Neural cell (in vitro differentiated cells): ENCODE results near the gene OFD1.

Experiments used
- EP300 ChIP-seq: fragments of 450-650 bp; conservative IDR thresholded peaks from 2 replicates; pipeline ENCODE4 v1.6.1; 2014; ENCODE audit warnings: antibody characterized with exemption, mild to moderate bottlenecking, moderate library complexity; ENCODE audit not compliant: poor library complexity, severe bottlenecking
- EZH2 ChIP-seq: fragments of 200-600, 300-800 bp; shearing (Covaris generic), sonication (generic); IDR thresholded peaks from 2 replicates; pipeline ENCODE4 v1.6.1; 2014; ENCODE audit warnings: antibody characterized with exemption, low read length, borderline replicate concordance, mild to moderate bottlenecking; ENCODE audit not compliant: insufficient read depth, poor library complexity, severe bottlenecking
- MXI1 ChIP-seq: fragments of 450-650 bp; conservative IDR thresholded peaks from 2 replicates; pipeline ENCODE4 v1.6.1; 2014; ENCODE audit warnings: antibody characterized with exemption, mild to moderate bottlenecking; ENCODE audit not compliant: poor library complexity, severe bottlenecking
- POLR2AphosphoS5 ChIP-seq: IDR thresholded peaks from 2 replicates; pipeline ENCODE4 v1.6.1; 2012
- SMC3 ChIP-seq: fragments of 450-650 bp; conservative IDR thresholded peaks from 2 replicates; pipeline ENCODE4 v1.6.1; 2014; ENCODE audit warnings: antibody characterized with exemption, mild to moderate bottlenecking, moderate library complexity; ENCODE audit not compliant: poor library complexity
- TAF1 ChIP-seq: IDR thresholded peaks from 2 replicates; pipeline ENCODE4 v1.6.1; 2012; ENCODE audit warnings: low read depth
- TF ChIP-seq, protein P1 (sequence below): fragments of 450-650 bp; IDR thresholded peaks from 2 replicates; pipeline ENCODE4 v1.5.1; 2014; ENCODE audit warnings: antibody characterized with exemption, mild to moderate bottlenecking, moderate library complexity; ENCODE audit not compliant: poor library complexity, severe bottlenecking
- TF ChIP-seq, protein P2 (sequence below): IDR thresholded peaks from 2 replicates; pipeline ENCODE4 v1.6.1; 2012; ENCODE audit warnings: borderline replicate concordance

DNA sequence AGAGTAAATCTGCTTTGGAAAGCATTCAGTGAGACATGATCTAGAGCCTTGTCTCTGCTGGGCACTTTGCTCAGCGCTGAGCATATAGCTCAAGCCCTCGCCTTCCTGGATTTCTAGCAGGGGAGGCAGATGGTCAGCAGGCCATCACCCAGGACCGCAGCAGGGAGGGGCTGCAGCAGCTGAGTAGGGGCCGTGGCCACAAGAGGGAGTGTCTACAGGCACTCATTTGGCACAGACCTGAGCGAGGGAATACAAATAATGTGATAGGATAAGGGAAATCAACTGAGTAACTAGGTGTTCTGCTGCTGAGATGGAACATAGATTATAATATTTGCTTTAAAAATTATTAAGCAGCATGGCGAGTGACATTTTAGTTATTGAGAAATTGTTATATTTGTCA, 30.2 kb downstream of the OFD1 start:
- TF ChIP-seq, protein P1, sequence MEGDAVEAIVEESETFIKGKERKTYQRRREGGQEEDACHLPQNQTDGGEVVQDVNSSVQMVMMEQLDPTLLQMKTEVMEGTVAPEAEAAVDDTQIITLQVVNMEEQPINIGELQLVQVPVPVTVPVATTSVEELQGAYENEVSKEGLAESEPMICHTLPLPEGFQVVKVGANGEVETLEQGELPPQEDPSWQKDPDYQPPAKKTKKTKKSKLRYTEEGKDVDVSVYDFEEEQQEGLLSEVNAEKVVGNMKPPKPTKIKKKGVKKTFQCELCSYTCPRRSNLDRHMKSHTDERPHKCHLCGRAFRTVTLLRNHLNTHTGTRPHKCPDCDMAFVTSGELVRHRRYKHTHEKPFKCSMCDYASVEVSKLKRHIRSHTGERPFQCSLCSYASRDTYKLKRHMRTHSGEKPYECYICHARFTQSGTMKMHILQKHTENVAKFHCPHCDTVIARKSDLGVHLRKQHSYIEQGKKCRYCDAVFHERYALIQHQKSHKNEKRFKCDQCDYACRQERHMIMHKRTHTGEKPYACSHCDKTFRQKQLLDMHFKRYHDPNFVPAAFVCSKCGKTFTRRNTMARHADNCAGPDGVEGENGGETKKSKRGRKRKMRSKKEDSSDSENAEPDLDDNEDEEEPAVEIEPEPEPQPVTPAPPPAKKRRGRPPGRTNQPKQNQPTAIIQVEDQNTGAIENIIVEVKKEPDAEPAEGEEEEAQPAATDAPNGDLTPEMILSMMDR = no peak
- no peak for TF ChIP-seq POLR2AphosphoS5
- TF ChIP-seq EP300 = no peak
- TF ChIP-seq, protein P2, sequence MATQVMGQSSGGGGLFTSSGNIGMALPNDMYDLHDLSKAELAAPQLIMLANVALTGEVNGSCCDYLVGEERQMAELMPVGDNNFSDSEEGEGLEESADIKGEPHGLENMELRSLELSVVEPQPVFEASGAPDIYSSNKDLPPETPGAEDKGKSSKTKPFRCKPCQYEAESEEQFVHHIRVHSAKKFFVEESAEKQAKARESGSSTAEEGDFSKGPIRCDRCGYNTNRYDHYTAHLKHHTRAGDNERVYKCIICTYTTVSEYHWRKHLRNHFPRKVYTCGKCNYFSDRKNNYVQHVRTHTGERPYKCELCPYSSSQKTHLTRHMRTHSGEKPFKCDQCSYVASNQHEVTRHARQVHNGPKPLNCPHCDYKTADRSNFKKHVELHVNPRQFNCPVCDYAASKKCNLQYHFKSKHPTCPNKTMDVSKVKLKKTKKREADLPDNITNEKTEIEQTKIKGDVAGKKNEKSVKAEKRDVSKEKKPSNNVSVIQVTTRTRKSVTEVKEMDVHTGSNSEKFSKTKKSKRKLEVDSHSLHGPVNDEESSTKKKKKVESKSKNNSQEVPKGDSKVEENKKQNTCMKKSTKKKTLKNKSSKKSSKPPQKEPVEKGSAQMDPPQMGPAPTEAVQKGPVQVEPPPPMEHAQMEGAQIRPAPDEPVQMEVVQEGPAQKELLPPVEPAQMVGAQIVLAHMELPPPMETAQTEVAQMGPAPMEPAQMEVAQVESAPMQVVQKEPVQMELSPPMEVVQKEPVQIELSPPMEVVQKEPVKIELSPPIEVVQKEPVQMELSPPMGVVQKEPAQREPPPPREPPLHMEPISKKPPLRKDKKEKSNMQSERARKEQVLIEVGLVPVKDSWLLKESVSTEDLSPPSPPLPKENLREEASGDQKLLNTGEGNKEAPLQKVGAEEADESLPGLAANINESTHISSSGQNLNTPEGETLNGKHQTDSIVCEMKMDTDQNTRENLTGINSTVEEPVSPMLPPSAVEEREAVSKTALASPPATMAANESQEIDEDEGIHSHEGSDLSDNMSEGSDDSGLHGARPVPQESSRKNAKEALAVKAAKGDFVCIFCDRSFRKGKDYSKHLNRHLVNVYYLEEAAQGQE = no peak
- peak; percentile 15 for TF ChIP-seq SMC3
- no peak for TF ChIP-seq EZH2
- no peak for TF ChIP-seq TAF1
- no peak for TF ChIP-seq MXI1
